ENCODE results near the gene RPS6KA5. TPM values are rescaled to one million over a fixed set of nuclear protein-coding genes. Genes with fewer than 3 reads are reported as not detected.

Gene RPS6KA5
- total RNA-seq, 1 experiment from 2014 or later: 3.8 TPM

- WGBS (ENCODE audit: extremely low coverage, insufficient read length, low lambda C conversion rate): no CpG with 5 or more reads among the region's 1 CpG
- Mint-ChIP-seq H3K4me3 (no peak overlapping the region), H3K27me3 (ENCODE audit: low read depth) (no peaks in the 10 kb centered on the region), H3K9me3 (peaks cover 0 to 3% of the 10 kb centered on the region in 2 experiments; a peak in 2 of 5 replicates), H3K36me3 (ENCODE audit: insufficient read depth in 1 of 3, low read depth in 3 of 3) (no peaks in the 10 kb centered on the region; a peak in 2 of 7 replicates), H3K27ac (no peak overlapping the region), H3K4me1 (no peaks in the 10 kb centered on the region)
- no peaks in the 10 kb centered on the region for H3K79me1 ChIP-seq (ENCODE audit: insufficient read depth, low read depth, low read length, poor library complexity, severe bottlenecking)
- H3K79me2 ChIP-seq (ENCODE audit: insufficient read depth, low read length): no peaks in the 10 kb centered on the region
- H3K23me2 ChIP-seq (ENCODE audit: insufficient read length, low read depth, low read length, poor library complexity, severe bottlenecking): no peaks in the 10 kb centered on the region
- H3K27ac ChIP-seq (ENCODE audit: insufficient read length, low read depth, low read length): no peak overlapping the region
- no peak overlapping the region for H4K91ac ChIP-seq (ENCODE audit: insufficient read length, low read depth, low read length)
- H3K4me1 ChIP-seq (ENCODE audit: insufficient read depth, low read length): no peaks in the 10 kb centered on the region
- H2BK120ac ChIP-seq (ENCODE audit: low read depth, low read length, poor library complexity, severe bottlenecking): no peak overlapping the region
- no peak overlapping the region for H3K4me2 ChIP-seq (ENCODE audit: insufficient read depth, insufficient read length, low read length)
- no peak overlapping the region for H4K5ac ChIP-seq (ENCODE audit: insufficient read length, low read depth, low read length)
- H3K27me3 ChIP-seq (ENCODE audit: insufficient read depth, low read length): no peaks in the 10 kb centered on the region
- H2BK20ac ChIP-seq (ENCODE audit: low read depth, low read length, poor library complexity, severe bottlenecking): no peak overlapping the region
- no peak overlapping the region for H2BK15ac ChIP-seq (ENCODE audit: low read depth, low read length)
- no peak overlapping the region for H3K4ac ChIP-seq (ENCODE audit: low read depth, low read length)
- no peak overlapping the region for H3K18ac ChIP-seq (ENCODE audit: insufficient read length, low read depth, low read length)
- H2AK5ac ChIP-seq (ENCODE audit: insufficient read length, low read length): no peak overlapping the region
- no peak for DNase-seq
- no peak overlapping the region for H2AFZ ChIP-seq (ENCODE audit: low read length)
- no peak overlapping the region for H4K8ac ChIP-seq (replicated peaks; ENCODE audit: insufficient read length, low read depth, low read length)
- H3K9me3 ChIP-seq (ENCODE audit: control insufficient read depth, low read depth, low read length): no peaks in the 10 kb centered on the region
- H3T11ph ChIP-seq (ENCODE audit: low read length): no peak overlapping the region
- H2BK5ac ChIP-seq (ENCODE audit: insufficient read length, low read length): no peak overlapping the region
- H3K23ac ChIP-seq (ENCODE audit: insufficient read length, low read depth, low read length): no peak overlapping the region
- no peak for TF ChIP-seq CTCF (conservative IDR thresholded peaks at IDR 0.05)
- no peak overlapping the region for H2BK12ac ChIP-seq (ENCODE audit: insufficient read length, low read depth, low read length)
- no peaks in the 10 kb centered on the region for H4K20me1 ChIP-seq (ENCODE audit: control insufficient read depth, insufficient read depth, insufficient read length)
- no peak overlapping the region for H3K56ac ChIP-seq (ENCODE audit: insufficient read length, low read depth, low read length)
- no peak overlapping the region for H3K14ac ChIP-seq (ENCODE audit: insufficient read depth, low read length)
- no peak overlapping the region for H3K9ac ChIP-seq (ENCODE audit: extremely low read depth, insufficient read length, low read length)
These were observed 90.3 kb downstream of the RPS6KA5 start for GRCh38 chr14:90970167-90970600.
